Skin of body (tissue), 2 donors: ENCODE measurements around the gene PPARA. TPM values are rescaled to one million over a fixed set of nuclear protein-coding genes. Genes with fewer than 3 reads are reported as not detected.

Experiments
- DNase-seq: peaks from one replicate; lab custom pipeline; 2025; lab: John Stamatoyannopoulos, UW
- total RNA-seq: library from RNA; depleted of rRNA; stranded (reverse); fragments of >200 nt; gene quantifications from one replicate; pipeline ENCODE4 v1.2.3, GENCODE V29; 2014

The PPARA gene
- total RNA-seq, 1 donor from 2014 or later: 24.2 TPM

GRCh38 chr22:46269564-46269963 lies 119.2 kb downstream of the PPARA start:
- no peak for DNase-seq

GRCh38 chr22:46272196-46272595 lies 121.9 kb downstream of the PPARA start:
- no peak for DNase-seq

- no peak for DNase-seq
Observed at GRCh38 chr22:46272762-46273431, 122.6 kb downstream of the PPARA start.

- DNase-seq: no peak
Observed at GRCh38 chr22:46273432-46274148, 123.3 kb downstream of the PPARA start.

GRCh38 chr22:46274381-46274780 lies 124.1 kb downstream of the PPARA start:
- no peak for DNase-seq

GRCh38 chr22:46275455-46276122 lies 125.3 kb downstream of the PPARA start:
- DNase-seq: no peak

GRCh38 chr22:46276563-46276962 lies 126.2 kb downstream of the PPARA start:
- no peak for DNase-seq

- DNase-seq: no peak
Observed at GRCh38 chr22:46278656-46279645, 128.6 kb downstream of the PPARA start.

GRCh38 chr22:46280063-46280817 lies 129.9 kb downstream of the PPARA start:
- DNase-seq: no peak

- no peak for DNase-seq
Observed at GRCh38 chr22:46280999-46281623, 130.8 kb downstream of the PPARA start.

- no peak for DNase-seq
Observed at GRCh38 chr22:46281866-46282678, 131.7 kb downstream of the PPARA start.

GRCh38 chr22:46286006-46286405 lies 135.7 kb downstream of the PPARA start:
- no peak for DNase-seq

GRCh38 chr22:46286941-46287872 lies 136.9 kb downstream of the PPARA start:
- DNase-seq: no peak

GRCh38 chr22:46287873-46288751 lies 137.8 kb downstream of the PPARA start:
- DNase-seq: no peak

GRCh38 chr22:46288846-46289243 lies 138.5 kb downstream of the PPARA start:
- no peak for DNase-seq

GRCh38 chr22:46289244-46289891 lies 139.0 kb downstream of the PPARA start:
- no peak for DNase-seq
